Smooth muscle cell (in vitro differentiated cells): ENCODE measurements around the gene ADAM19. TPM values are rescaled to one million over a fixed set of nuclear protein-coding genes. Genes with fewer than 3 reads are reported as not detected.

Source experiments
- DNase-seq: peaks from one replicate; lab custom pipeline; 2025; ENCODE audit not compliant: unreplicated experiment; lab: John Stamatoyannopoulos, UW
- H2AFZ ChIP-seq: fragments of 200-600 bp; sonication (generic); 2 replicates; pipeline ENCODE4 v1.6.0; 2016; ENCODE audit warnings: antibody characterized with exemption, low read depth, mild to moderate bottlenecking
- H3F3A ChIP-seq: fragments of 200-600 bp; sonication (generic); 2 replicates; pipeline ENCODE4 v1.6.0; 2017; ENCODE audit warnings: antibody characterized with exemption, low read depth
- H3K27ac ChIP-seq: fragments of 200-600 bp; sonication (generic); 2 replicates; pipeline ENCODE4 v1.5.1; 2016; ENCODE audit warnings: low read depth, mild to moderate bottlenecking
- H3K27me3 ChIP-seq: fragments of 200-600 bp; sonication (generic); 2 replicates; pipeline ENCODE4 v1.6.1; 2016; ENCODE audit warnings: low read depth, mild to moderate bottlenecking
- H3K36me3 ChIP-seq: fragments of 200-600 bp; sonication (generic); 2 replicates; pipeline ENCODE4 v1.5.1; 2016; ENCODE audit warnings: low read depth
- H3K4me1 ChIP-seq: fragments of 200-600 bp; sonication (generic); 2 replicates; pipeline ENCODE4 v1.5.1; 2016; ENCODE audit warnings: low read depth
- H3K4me2 ChIP-seq: fragments of 200-600 bp; sonication (generic); 2 replicates; pipeline ENCODE4 v1.6.0; 2016; ENCODE audit warnings: mild to moderate bottlenecking
- H3K4me3 ChIP-seq: fragments of 200-600 bp; sonication (generic); 2 replicates; pipeline ENCODE4 v1.5.1; 2016; ENCODE audit warnings: mild to moderate bottlenecking
- H3K79me2 ChIP-seq: fragments of 200-600 bp; sonication (generic); 2 replicates; pipeline ENCODE4 v1.6.0; 2016; ENCODE audit warnings: low read depth, mild to moderate bottlenecking
- H3K9ac ChIP-seq: fragments of 200-600 bp; sonication (generic); 2 replicates; pipeline ENCODE4 v1.6.0; 2016; ENCODE audit warnings: low read depth
- H3K9me3 ChIP-seq: fragments of 200-600 bp; sonication (generic); replicated peaks from 2 replicates; pipeline ENCODE4 v1.5.1; 2016; ENCODE audit warnings: low read depth
- H4K20me1 ChIP-seq: fragments of 200-600 bp; sonication (generic); 2 replicates; pipeline ENCODE4 v1.6.0; 2016; ENCODE audit warnings: low read depth
- WGBS: methylation state at CpG from one replicate; pipeline ENCODE4 v1.1.7; 2016; ENCODE audit warnings: low lambda C conversion rate; 5-methylcytosine and 5-hydroxymethylcytosine counted together
- polyA plus RNA-seq: library from polyadenylated mRNA; unstranded; fragments of >200 nt; fragmentation: Nextera tagmentation; extraction: Ambion mirVana; gene quantifications from 2 replicates; pipeline ENCODE4 v1.2.1, GENCODE V29; 2016
- total RNA-seq: library from RNA; depleted of rRNA; stranded (reverse); fragments of >200 nt; gene quantifications from 2 replicates; pipeline ENCODE4 v1.2.3, GENCODE V29; 2014
- TF ChIP-seq, protein P1 (sequence below): fragments of 200-600 bp; sonication (generic); IDR thresholded peaks from 2 replicates; pipeline ENCODE4 v1.5.1; 2017; ENCODE audit warnings: borderline replicate concordance, mild to moderate bottlenecking, antibody characterized with exemption; ENCODE audit not compliant: insufficient read depth, poor library complexity, severe bottlenecking

The ADAM19 gene
- total and polyA plus RNA-seq, 2 experiments from 2014 or later = 62.2 to 112 TPM

DNA sequence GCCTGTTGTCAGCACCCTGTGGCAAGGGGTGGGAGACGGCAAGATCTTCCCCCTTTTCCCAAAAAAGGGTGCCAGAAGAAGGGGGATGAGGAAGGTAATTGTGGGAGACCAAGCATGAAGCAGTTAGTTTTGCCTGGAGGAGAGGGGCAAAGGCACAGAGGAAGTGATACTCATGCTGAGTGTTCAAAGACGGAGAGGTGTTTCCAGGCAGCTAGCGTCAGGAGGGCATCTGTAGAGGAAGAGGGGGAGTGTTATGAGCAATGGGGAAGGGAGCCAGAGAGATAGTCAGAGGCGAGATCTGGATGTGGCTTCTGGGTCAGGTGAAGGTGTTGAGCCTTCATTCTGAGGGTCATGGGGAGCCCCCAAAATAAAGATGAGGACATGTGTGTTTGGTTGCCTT, 26.9 kb upstream of the ADAM19 start:
- no peak overlapping the region for H2AFZ ChIP-seq
- peaks cover 3% of the 10 kb centered on the region for H3K4me1 ChIP-seq
- H3K27me3 ChIP-seq = no peaks in the 10 kb centered on the region
- H3K9ac ChIP-seq = no peak overlapping the region
- H3F3A ChIP-seq = no peaks in the 10 kb centered on the region
- H3K36me3 ChIP-seq = no peaks in the 10 kb centered on the region
- 78% methylated on average over 4 of the region's 4 CpGs for WGBS
- H3K27ac ChIP-seq = peak overlapping the region; percentile 34
- no peak overlapping the region for H3K4me3 ChIP-seq
- TF ChIP-seq, protein P1, sequence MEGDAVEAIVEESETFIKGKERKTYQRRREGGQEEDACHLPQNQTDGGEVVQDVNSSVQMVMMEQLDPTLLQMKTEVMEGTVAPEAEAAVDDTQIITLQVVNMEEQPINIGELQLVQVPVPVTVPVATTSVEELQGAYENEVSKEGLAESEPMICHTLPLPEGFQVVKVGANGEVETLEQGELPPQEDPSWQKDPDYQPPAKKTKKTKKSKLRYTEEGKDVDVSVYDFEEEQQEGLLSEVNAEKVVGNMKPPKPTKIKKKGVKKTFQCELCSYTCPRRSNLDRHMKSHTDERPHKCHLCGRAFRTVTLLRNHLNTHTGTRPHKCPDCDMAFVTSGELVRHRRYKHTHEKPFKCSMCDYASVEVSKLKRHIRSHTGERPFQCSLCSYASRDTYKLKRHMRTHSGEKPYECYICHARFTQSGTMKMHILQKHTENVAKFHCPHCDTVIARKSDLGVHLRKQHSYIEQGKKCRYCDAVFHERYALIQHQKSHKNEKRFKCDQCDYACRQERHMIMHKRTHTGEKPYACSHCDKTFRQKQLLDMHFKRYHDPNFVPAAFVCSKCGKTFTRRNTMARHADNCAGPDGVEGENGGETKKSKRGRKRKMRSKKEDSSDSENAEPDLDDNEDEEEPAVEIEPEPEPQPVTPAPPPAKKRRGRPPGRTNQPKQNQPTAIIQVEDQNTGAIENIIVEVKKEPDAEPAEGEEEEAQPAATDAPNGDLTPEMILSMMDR = no peak
- H3K79me2 ChIP-seq = no peaks in the 10 kb centered on the region
- no peaks in the 10 kb centered on the region for H4K20me1 ChIP-seq
- no peak for DNase-seq
- no peaks in the 10 kb centered on the region for H3K9me3 ChIP-seq
- H3K4me2 ChIP-seq = no peak overlapping the region

DNA sequence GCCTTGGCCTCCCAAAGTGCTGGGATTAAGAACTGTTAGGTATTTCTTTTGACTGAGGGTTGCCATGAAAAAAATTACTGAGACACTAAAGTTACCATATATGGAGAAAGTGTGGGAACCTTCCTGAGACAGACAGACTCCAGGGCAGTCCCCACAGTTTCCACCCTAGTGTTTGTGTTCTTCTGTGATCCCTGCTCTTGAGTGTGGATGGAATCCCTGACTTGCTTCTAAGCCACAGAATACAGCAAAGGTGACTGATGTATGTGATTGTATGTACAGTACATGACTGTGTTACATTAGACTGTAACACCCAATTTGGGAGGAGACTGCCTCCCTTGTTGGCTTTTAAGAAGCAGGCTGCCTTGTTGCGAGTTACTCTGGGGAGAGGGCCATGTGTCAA, 24.7 kb upstream of the ADAM19 start:
- H4K20me1 ChIP-seq = no peaks in the 10 kb centered on the region

DNA sequence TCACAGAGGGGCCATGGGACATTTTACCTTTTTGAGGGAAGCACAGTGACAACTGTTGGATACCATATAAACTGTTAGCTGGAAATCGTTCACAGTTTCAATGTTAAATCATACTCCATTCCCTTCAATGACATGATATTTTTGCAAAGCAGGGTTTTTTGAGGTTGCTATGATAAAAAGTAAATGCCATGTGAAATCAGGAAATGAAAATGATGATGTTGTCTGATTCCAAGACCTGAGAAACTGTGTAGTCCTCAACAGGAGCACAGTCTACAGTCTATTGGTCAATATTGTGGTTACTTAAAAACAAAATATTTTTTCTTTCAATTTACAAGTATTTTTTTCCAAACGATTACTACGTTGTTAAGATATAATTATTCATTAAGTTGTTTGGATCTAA, 24.0 kb upstream of the ADAM19 start:
- no peak for DNase-seq
- no peaks in the 10 kb centered on the region for H3K79me2 ChIP-seq
- H3F3A ChIP-seq = no peaks in the 10 kb centered on the region
- no peaks in the 10 kb centered on the region for H3K27me3 ChIP-seq
- TF ChIP-seq, protein P1 = no peak
- no peak overlapping the region for H3K4me2 ChIP-seq
- no peak overlapping the region for H3K27ac ChIP-seq
- no peaks in the 10 kb centered on the region for H3K9me3 ChIP-seq
- H2AFZ ChIP-seq = no peak overlapping the region
- WGBS = 97% methylated on average over 3 of the region's 3 CpGs
- no peak overlapping the region for H3K4me3 ChIP-seq
- H4K20me1 ChIP-seq = no peaks in the 10 kb centered on the region
- H3K4me1 ChIP-seq = no peaks in the 10 kb centered on the region
- H3K9ac ChIP-seq = no peak overlapping the region
- no peaks in the 10 kb centered on the region for H3K36me3 ChIP-seq

More for the DNA sequence above, 24.7 kb upstream of the ADAM19 start:
- 81% methylated on average over 1 of the region's 1 CpG for WGBS
- Histone ChIP-seq H2AFZ (no peak overlapping the region), H3K4me2 (no peak overlapping the region), H3K9ac (no peak overlapping the region), H3K9me3 (no peaks in the 10 kb centered on the region), H3K79me2 (no peaks in the 10 kb centered on the region), H3K27me3 (no peaks in the 10 kb centered on the region), H3K36me3 (no peaks in the 10 kb centered on the region), H3F3A (no peaks in the 10 kb centered on the region), H3K4me3 (no peak overlapping the region), H3K27ac (no peak overlapping the region), H3K4me1 (no peaks in the 10 kb centered on the region)
- TF ChIP-seq, protein P1 = no peak
- no peak for DNase-seq

DNA sequence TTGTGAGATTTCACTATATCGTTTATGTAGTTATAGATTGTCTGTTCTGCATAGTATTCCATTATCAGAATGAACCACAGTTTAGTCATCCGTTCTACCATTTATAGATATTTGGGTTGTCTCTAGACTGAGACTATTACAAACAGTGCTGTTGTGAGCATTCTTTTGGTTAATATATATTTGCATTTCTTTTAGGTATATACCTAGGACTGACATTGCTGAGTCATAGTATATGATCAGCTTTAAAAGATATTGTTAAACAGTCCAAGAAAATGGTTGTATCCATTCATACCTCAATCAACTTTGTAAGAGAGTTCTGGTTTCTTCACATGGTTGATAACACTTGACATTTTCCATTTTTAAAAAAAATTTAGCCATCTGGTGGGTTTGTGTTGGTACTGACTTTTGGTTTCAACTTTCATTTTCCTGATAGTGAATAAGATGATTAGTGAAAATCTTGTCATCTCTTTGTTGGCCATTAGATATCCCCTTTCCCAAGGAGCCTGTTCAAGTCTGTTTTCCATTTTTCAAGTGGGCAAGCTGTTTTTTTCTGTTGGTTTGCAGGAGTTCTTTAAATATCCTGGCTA, 22.9 kb upstream of the ADAM19 start:
- TF ChIP-seq, protein P1 = no peak
- Histone ChIP-seq H3K4me2 (no peak overlapping the region), H2AFZ (no peak overlapping the region), H3K4me1 (peaks cover 7% of the 10 kb centered on the region), H3F3A (no peaks in the 10 kb centered on the region), H3K4me3 (no peak overlapping the region), H3K9ac (no peak overlapping the region), H3K27me3 (no peaks in the 10 kb centered on the region), H3K36me3 (no peaks in the 10 kb centered on the region), H3K79me2 (no peaks in the 10 kb centered on the region), H3K9me3 (no peaks in the 10 kb centered on the region), H4K20me1 (no peaks in the 10 kb centered on the region), H3K27ac (no peak overlapping the region)
- WGBS = 79% methylated on average over 2 of the region's 2 CpGs
- no peak for DNase-seq
